ENCODE results near the gene HSD11B1.

The HSD11B1 gene

DNA sequence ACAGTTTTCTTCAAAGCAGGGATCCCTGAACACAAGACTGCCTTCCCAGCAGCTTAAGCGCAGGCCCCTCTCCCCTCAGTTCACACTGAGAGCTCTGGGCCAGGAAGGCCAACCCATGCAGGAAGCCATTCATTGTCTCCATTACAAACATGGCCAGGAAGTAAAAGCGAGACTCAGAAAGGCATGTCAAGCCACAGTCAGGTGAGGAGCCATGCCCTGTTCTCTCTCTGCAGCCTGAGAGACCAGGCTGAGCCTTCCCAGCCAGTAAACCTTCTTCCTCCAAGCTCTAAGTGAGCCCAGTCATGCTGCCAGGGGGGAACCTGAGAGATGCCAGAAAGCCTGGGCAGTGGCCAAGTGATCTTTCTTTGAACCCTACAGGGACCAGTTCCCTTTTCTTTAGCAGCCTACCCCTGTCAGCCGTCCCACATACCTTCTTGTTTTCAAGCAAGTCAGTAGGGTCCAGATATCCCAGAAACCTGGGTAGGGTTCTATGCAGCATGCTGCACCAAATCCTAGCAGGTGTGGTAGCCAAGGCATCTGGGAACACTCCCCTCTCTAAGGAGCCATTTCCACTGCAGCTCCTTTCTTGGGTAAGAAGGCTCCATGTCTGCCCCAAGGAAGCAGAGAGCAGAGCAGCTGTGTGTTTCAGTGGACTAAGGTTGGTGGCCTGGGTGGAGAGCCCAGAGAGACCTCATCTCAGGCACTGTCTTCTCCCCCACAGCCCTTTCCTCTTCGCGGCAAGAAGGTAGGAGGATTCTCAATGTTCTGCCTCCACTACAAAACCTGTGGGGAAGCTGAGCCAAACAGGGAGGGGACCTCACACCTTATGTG is 52.2 kb downstream of the HSD11B1 start:
- DNase-seq (ENCODE audit: low read depth), result peak; percentile 54
- peak overlapping the region; percentile 61 for H3K4me3 ChIP-seq (ENCODE audit: low read depth, low read length)
- TF ChIP-seq CTCF (IDR thresholded peaks at IDR 0.05; ENCODE audit: low read depth, low read length, missing control alignments), result no peak

GRCh38 chr1:209758400-209758799 is 53.8 kb downstream of the HSD11B1 start:
- no peak overlapping the region for H3K4me3 ChIP-seq (ENCODE audit: low read depth, low read length)
- DNase-seq (ENCODE audit: low read depth), result no peak
- no peak for TF ChIP-seq CTCF (IDR thresholded peaks at IDR 0.05; ENCODE audit: low read depth, low read length, missing control alignments)

DNA sequence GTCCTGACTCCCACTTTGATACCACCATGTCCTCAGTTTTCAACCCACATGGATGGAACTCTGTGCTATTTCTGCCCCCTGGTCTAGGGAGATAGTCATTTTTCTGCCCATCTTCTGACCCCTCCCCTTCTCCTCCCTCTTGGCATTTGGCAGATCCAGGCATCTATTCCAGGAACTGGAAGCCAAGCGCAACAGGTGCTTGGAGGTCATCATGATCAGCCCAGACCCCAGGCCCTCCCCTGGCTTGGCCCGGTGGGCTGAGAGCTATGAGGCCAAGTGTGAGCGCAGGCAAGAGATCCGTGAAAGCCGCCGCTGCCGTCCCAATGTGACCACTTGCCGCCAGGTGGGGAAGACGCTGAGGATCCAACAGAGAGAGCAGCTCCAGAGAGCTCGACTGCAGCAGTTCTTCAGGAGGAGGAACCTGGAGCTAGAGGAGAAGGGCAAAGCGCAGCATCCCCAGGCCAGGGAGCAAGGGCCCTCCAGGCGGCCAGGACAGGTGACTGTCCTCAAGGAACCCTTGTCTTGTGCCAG is 55.2 kb downstream of the HSD11B1 start:
- no peak overlapping the region for H3K4me3 ChIP-seq (ENCODE audit: low read depth, low read length)
- no peak for DNase-seq (ENCODE audit: low read depth)
- TF ChIP-seq CTCF (IDR thresholded peaks at IDR 0.05; ENCODE audit: low read depth, low read length, missing control alignments), result no peak

DNA sequence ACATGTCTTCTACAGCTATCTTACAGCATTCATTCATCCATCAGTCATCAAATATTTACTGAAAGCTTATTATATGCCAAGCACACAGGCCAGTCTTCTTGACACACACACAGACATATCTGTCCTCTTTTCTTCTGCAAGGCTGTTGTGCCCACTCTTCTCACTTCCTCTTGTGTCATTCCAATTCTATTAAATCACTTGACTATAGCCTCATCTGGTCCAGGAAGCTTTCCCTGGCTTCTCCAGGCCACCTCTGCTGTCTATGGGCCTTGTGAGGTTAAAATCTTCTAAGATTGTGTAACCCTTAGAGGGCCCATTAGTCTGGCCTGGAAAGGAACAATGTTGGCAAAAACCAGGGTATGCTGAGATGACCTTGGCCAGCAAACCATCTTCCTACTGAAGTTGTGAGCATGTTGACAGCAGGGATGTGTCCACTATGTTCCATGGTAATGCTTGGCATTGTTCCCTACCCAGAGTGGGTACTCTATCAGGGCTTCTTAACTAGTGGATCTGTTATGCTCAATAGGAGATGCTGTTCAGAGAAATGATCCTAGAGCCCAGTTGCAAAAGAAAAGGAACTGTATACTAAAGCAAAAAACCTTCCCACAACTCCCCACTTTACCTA is 56.5 kb downstream of the HSD11B1 start:
- no peak overlapping the region for H3K4me3 ChIP-seq (ENCODE audit: low read depth, low read length)
- no peak for TF ChIP-seq CTCF (IDR thresholded peaks at IDR 0.05; ENCODE audit: low read depth, low read length, missing control alignments)
- DNase-seq (ENCODE audit: low read depth), result no peak

DNA sequence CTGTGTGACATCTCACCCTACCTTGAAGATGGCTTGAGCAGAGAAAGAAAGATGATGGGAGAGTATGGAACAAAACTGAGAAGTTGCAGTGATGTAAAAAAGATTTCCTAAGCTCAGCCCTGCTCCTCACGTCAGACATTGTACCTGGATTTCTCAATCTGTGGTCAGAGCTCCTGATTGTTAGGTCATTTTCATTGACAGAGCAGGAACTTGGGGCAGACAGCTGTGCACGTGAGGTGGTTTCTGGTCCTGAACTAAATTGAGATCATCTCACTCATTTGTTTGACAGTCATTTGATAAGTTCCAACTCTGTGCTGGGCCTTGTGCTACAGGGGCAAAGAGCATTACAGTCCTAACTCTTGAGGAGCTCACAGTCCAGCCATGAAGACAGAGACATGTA is 61.4 kb downstream of the HSD11B1 start:
- no peak for TF ChIP-seq CTCF (IDR thresholded peaks at IDR 0.05; ENCODE audit: low read depth, low read length, missing control alignments)
- no peak for DNase-seq (ENCODE audit: low read depth)
- H3K4me3 ChIP-seq (ENCODE audit: low read depth, low read length), result no peak overlapping the region

GRCh38 chr1:209767096-209767495 is 62.5 kb downstream of the HSD11B1 start:
- no peak overlapping the region for H3K4me3 ChIP-seq (ENCODE audit: low read depth, low read length)
- no peak for TF ChIP-seq CTCF (IDR thresholded peaks at IDR 0.05; ENCODE audit: low read depth, low read length, missing control alignments)
- no peak for DNase-seq (ENCODE audit: low read depth)
